ENCODE data around the gene EHMT1. TPM values are rescaled to one million over a fixed set of nuclear protein-coding genes. Genes with fewer than 3 reads are reported as not detected.

Gene EHMT1
- total RNA-seq, 1 experiment from 2014 or later = 35.9 TPM

GRCh38 chr9:137703842-137704508 lies 85.2 kb downstream of the EHMT1 start:
- H3K4me2 ChIP-seq (ENCODE audit: low read depth, low read length, poor library complexity, severe bottlenecking) = no peak overlapping the region
- no peak overlapping the region for H3K27ac ChIP-seq (ENCODE audit: low read length)
- no peaks in the 10 kb centered on the region; the same call in 1 of the 2 replicates for H3K36me3 ChIP-seq (ENCODE audit: insufficient read depth, low read length)
- no peaks in the 10 kb centered on the region; the same call in 1 of the 2 replicates for H3K9me3 ChIP-seq (ENCODE audit: low read length)
- no peak overlapping the region for H3K9ac ChIP-seq (ENCODE audit: low read length)
- no peak for DNase-seq
- H3K27me3 ChIP-seq (ENCODE audit: low read length) = no peaks in the 10 kb centered on the region
- no peaks in the 10 kb centered on the region for H3K9me2 ChIP-seq (replicated peaks; ENCODE audit: insufficient read depth, low read length)
- peaks cover 87% of the 10 kb centered on the region for H3K79me2 ChIP-seq (ENCODE audit: low read length)
- no peak overlapping the region for H3K4me3 ChIP-seq (ENCODE audit: low read length)
- no peaks in the 10 kb centered on the region for H4K20me1 ChIP-seq (ENCODE audit: insufficient read depth, low read depth, low read length)
- H2AFZ ChIP-seq (ENCODE audit: low read length) = no peak overlapping the region
- H3K4me1 ChIP-seq (ENCODE audit: low read length) = no peaks in the 10 kb centered on the region

GRCh38 chr9:137705443-137705863 lies 86.6 kb downstream of the EHMT1 start:
- Histone ChIP-seq H3K27me3 (ENCODE audit: low read length) (no peaks in the 10 kb centered on the region), H3K79me2 (ENCODE audit: low read length) (peaks cover 85% of the 10 kb centered on the region), H3K4me2 (ENCODE audit: low read depth, low read length, poor library complexity, severe bottlenecking) (no peak overlapping the region), H3K9me3 (ENCODE audit: low read length) (no peaks in the 10 kb centered on the region; the same call in 1 of the 2 replicates), H4K20me1 (ENCODE audit: insufficient read depth, low read depth, low read length) (no peaks in the 10 kb centered on the region), H3K9me2 (replicated peaks; ENCODE audit: insufficient read depth, low read length) (no peaks in the 10 kb centered on the region), H2AFZ (ENCODE audit: low read length) (no peak overlapping the region), H3K9ac (ENCODE audit: low read length) (no peak overlapping the region), H3K36me3 (ENCODE audit: insufficient read depth, low read length) (peaks cover 4% of the 10 kb centered on the region; the same call in 1 of the 2 replicates), H3K27ac (ENCODE audit: low read length) (no peak overlapping the region), H3K4me3 (ENCODE audit: low read length) (no peak overlapping the region), H3K4me1 (ENCODE audit: low read length) (no peaks in the 10 kb centered on the region)
- DNase-seq = no peak

- Histone ChIP-seq H3K9me3 (ENCODE audit: low read length) (no peaks in the 10 kb centered on the region; the same call in 1 of the 2 replicates), H3K36me3 (ENCODE audit: insufficient read depth, low read length) (peaks cover 5% of the 10 kb centered on the region; the same call in 1 of the 2 replicates), H3K27me3 (ENCODE audit: low read length) (no peaks in the 10 kb centered on the region), H3K9ac (ENCODE audit: low read length) (no peak overlapping the region), H3K79me2 (ENCODE audit: low read length) (peaks cover 85% of the 10 kb centered on the region), H3K4me1 (ENCODE audit: low read length) (no peaks in the 10 kb centered on the region), H3K9me2 (replicated peaks; ENCODE audit: insufficient read depth, low read length) (no peaks in the 10 kb centered on the region), H4K20me1 (ENCODE audit: insufficient read depth, low read depth, low read length) (no peaks in the 10 kb centered on the region), H3K4me3 (ENCODE audit: low read length) (no peak overlapping the region), H3K4me2 (ENCODE audit: low read depth, low read length, poor library complexity, severe bottlenecking) (no peak overlapping the region), H2AFZ (ENCODE audit: low read length) (no peak overlapping the region), H3K27ac (ENCODE audit: low read length) (no peak overlapping the region)
- DNase-seq = no peak
These were observed 87.1 kb downstream of the EHMT1 start for GRCh38 chr9:137705906-137706305.

DNA sequence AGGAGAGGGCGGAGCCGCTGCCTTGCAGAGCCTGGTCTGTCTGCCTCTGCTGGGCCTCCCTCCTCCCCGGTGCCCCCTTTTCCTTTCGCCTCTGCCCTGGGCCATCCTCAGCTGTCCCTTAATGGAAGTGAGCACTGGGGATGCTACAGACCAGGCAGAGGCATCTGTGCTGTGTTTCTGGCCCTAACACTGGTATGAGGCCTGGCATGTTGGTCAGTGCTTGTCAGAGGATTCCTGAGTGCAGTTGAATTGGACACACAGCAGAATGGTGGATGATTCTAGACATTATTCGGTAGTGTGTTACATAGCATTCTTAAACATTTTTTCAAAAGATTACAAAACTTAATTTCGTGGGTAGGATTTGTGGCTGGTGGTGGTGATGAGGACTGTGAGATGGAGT lies 88.6 kb downstream of the EHMT1 start:
- no peaks in the 10 kb centered on the region for H4K20me1 ChIP-seq (ENCODE audit: insufficient read depth, low read depth, low read length)
- H3K27ac ChIP-seq (ENCODE audit: low read length) = no peak overlapping the region
- H2AFZ ChIP-seq (ENCODE audit: low read length) = no peak overlapping the region
- no peak for DNase-seq
- H3K4me3 ChIP-seq (ENCODE audit: low read length) = no peak overlapping the region
- H3K9me2 ChIP-seq (replicated peaks; ENCODE audit: insufficient read depth, low read length) = no peaks in the 10 kb centered on the region
- H3K9me3 ChIP-seq (ENCODE audit: low read length) = no peaks in the 10 kb centered on the region; the same call in 1 of the 2 replicates
- peaks cover 89% of the 10 kb centered on the region for H3K79me2 ChIP-seq (ENCODE audit: low read length)
- no peak overlapping the region for H3K4me2 ChIP-seq (ENCODE audit: low read depth, low read length, poor library complexity, severe bottlenecking)
- H3K36me3 ChIP-seq (ENCODE audit: insufficient read depth, low read length) = peaks cover 18% of the 10 kb centered on the region
- no peaks in the 10 kb centered on the region for H3K4me1 ChIP-seq (ENCODE audit: low read length)
- H3K9ac ChIP-seq (ENCODE audit: low read length) = no peak overlapping the region
- no peaks in the 10 kb centered on the region for H3K27me3 ChIP-seq (ENCODE audit: low read length)

DNA sequence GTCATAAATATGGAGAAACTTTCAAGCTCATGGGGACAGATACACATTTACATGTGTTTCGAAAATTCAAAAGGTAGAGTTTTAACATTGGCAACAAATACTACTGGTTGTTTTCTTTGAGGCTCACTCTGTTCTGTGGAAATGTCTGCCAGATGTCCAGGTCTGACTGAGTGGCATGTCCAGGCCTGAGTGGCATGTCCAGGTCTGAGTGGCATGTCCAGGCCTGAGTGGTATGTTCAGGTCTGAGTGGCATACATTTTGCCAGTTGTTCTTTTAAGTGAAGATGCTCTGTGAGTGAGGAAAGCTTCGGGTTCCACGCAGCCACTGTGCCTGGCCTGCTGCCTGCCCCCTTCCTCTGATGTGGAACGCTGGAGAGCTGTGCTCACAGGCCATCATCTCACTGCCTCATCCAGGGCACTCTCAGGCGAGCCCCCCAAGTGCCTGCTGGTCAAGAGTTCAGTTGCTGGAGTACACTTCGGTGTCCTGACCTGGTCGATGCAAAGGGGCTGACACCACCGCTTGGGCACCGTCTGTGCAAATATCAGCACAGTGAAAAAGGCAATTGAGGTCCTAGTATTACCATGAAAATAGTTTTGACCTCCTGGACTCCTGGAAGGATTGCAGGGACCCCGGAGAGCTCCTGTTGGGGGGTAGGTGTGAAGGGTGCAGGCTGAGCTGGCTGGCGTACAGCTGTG lies 89.9 kb downstream of the EHMT1 start:
- H3K36me3 ChIP-seq (ENCODE audit: insufficient read depth, low read length) = peaks cover 26% of the 10 kb centered on the region
- no peak overlapping the region for H3K4me2 ChIP-seq (ENCODE audit: low read depth, low read length, poor library complexity, severe bottlenecking)
- no peaks in the 10 kb centered on the region for H3K9me2 ChIP-seq (replicated peaks; ENCODE audit: insufficient read depth, low read length)
- H2AFZ ChIP-seq (ENCODE audit: low read length) = no peak overlapping the region
- peaks cover 4% of the 10 kb centered on the region for H3K9me3 ChIP-seq (ENCODE audit: low read length)
- H3K9ac ChIP-seq (ENCODE audit: low read length) = no peak overlapping the region
- H3K4me1 ChIP-seq (ENCODE audit: low read length) = no peaks in the 10 kb centered on the region
- no peak for DNase-seq
- H3K27me3 ChIP-seq (ENCODE audit: low read length) = no peaks in the 10 kb centered on the region
- no peak overlapping the region for H3K4me3 ChIP-seq (ENCODE audit: low read length)
- peaks cover 82% of the 10 kb centered on the region for H3K79me2 ChIP-seq (ENCODE audit: low read length)
- H4K20me1 ChIP-seq (ENCODE audit: insufficient read depth, low read depth, low read length) = no peaks in the 10 kb centered on the region
- H3K27ac ChIP-seq (ENCODE audit: low read length) = no peak overlapping the region

GRCh38 chr9:137709411-137710101 lies 90.8 kb downstream of the EHMT1 start:
- H2AFZ ChIP-seq (ENCODE audit: low read length) = no peak overlapping the region
- peaks cover under 1% of the 10 kb centered on the region for H3K4me1 ChIP-seq (ENCODE audit: low read length)
- no peak overlapping the region for H3K4me3 ChIP-seq (ENCODE audit: low read length)
- no peak overlapping the region for H3K27ac ChIP-seq (ENCODE audit: low read length)
- no peaks in the 10 kb centered on the region for H3K9me2 ChIP-seq (replicated peaks; ENCODE audit: insufficient read depth, low read length)
- H3K36me3 ChIP-seq (ENCODE audit: insufficient read depth, low read length) = peaks cover 33% of the 10 kb centered on the region
- H3K9ac ChIP-seq (ENCODE audit: low read length) = no peak overlapping the region
- H3K79me2 ChIP-seq (ENCODE audit: low read length) = peaks cover 81% of the 10 kb centered on the region
- no peak overlapping the region for H3K4me2 ChIP-seq (ENCODE audit: low read depth, low read length, poor library complexity, severe bottlenecking)
- no peaks in the 10 kb centered on the region for H4K20me1 ChIP-seq (ENCODE audit: insufficient read depth, low read depth, low read length)
- H3K27me3 ChIP-seq (ENCODE audit: low read length) = no peaks in the 10 kb centered on the region
- DNase-seq = no peak
- H3K9me3 ChIP-seq (ENCODE audit: low read length) = peaks cover 8% of the 10 kb centered on the region

DNA sequence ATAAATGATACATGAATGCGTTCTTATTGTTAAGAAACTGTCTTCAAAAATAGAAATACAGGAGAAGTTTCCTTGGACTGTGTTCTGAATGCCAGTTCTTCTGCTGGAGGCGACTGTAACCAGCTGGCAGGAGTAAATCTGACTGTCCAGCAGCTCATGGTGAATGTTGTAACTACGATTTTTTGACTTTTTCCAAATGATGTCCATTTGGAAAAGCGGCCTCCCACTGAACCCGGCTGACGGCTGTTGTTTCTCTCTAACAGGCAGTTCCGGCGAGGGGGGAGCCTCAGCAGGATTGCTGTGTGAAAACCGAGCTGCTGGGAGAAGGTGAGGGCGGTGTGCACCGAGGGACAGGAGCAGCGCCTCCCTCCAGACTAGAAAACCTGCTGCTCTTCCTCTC lies 91.9 kb downstream of the EHMT1 start:
- H3K4me2 ChIP-seq (ENCODE audit: low read depth, low read length, poor library complexity, severe bottlenecking) = no peak overlapping the region
- no peaks in the 10 kb centered on the region for H4K20me1 ChIP-seq (ENCODE audit: insufficient read depth, low read depth, low read length)
- H3K9ac ChIP-seq (ENCODE audit: low read length) = no peak overlapping the region
- peaks cover 12% of the 10 kb centered on the region for H3K4me1 ChIP-seq (ENCODE audit: low read length)
- DNase-seq = no peak
- no peak overlapping the region for H3K27ac ChIP-seq (ENCODE audit: low read length)
- no peaks in the 10 kb centered on the region for H3K9me2 ChIP-seq (replicated peaks; ENCODE audit: insufficient read depth, low read length)
- H3K4me3 ChIP-seq (ENCODE audit: low read length) = no peak overlapping the region
- H3K27me3 ChIP-seq (ENCODE audit: low read length) = no peaks in the 10 kb centered on the region
- H2AFZ ChIP-seq (ENCODE audit: low read length) = no peak overlapping the region
- H3K79me2 ChIP-seq (ENCODE audit: low read length) = peaks cover 81% of the 10 kb centered on the region
- H3K36me3 ChIP-seq (ENCODE audit: insufficient read depth, low read length) = peaks cover 38% of the 10 kb centered on the region
- H3K9me3 ChIP-seq (ENCODE audit: low read length) = peaks cover 8% of the 10 kb centered on the region

- no peaks in the 10 kb centered on the region for H3K27me3 ChIP-seq (ENCODE audit: low read length)
- H3K9me3 ChIP-seq (ENCODE audit: low read length) = peaks cover 8% of the 10 kb centered on the region
- H3K9me2 ChIP-seq (replicated peaks; ENCODE audit: insufficient read depth, low read length) = no peaks in the 10 kb centered on the region
- H3K27ac ChIP-seq (ENCODE audit: low read length) = no peak overlapping the region
- no peak overlapping the region for H3K4me2 ChIP-seq (ENCODE audit: low read depth, low read length, poor library complexity, severe bottlenecking)
- peaks cover 14% of the 10 kb centered on the region for H3K4me1 ChIP-seq (ENCODE audit: low read length)
- peaks cover 38% of the 10 kb centered on the region for H3K36me3 ChIP-seq (ENCODE audit: insufficient read depth, low read length)
- H3K79me2 ChIP-seq (ENCODE audit: low read length) = peaks cover 75% of the 10 kb centered on the region
- H3K4me3 ChIP-seq (ENCODE audit: low read length) = no peak overlapping the region
- no peak overlapping the region for H3K9ac ChIP-seq (ENCODE audit: low read length)
- no peaks in the 10 kb centered on the region for H4K20me1 ChIP-seq (ENCODE audit: insufficient read depth, low read depth, low read length)
- H2AFZ ChIP-seq (ENCODE audit: low read length) = no peak overlapping the region
- no peak for DNase-seq
These were observed 92.9 kb downstream of the EHMT1 start for GRCh38 chr9:137711678-137712105.

Measured in Karpas-422 (cell line).